ENCODE data around the gene BTBD8.

Gene BTBD8

DNA sequence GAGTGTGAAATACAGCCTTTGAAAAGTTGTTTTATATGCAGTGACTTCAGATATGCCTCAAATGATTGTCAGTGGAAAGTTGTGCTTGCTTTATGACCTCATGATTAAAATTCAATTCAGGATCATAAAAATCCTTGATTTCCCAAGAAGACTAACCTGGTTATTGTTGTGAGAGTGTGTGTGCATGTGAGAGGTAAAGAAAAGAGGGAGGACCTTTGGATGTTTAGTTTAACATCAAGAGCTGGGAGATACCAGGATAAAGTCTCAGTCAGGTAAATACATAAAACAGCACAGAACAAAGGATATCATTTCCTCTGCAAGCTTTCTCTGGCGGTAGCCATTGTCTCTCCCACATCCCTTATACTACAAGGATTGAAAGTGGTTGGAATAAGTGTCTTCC lies 14.4 kb downstream of the BTBD8 start:
- no peak for DNase-seq

DNA sequence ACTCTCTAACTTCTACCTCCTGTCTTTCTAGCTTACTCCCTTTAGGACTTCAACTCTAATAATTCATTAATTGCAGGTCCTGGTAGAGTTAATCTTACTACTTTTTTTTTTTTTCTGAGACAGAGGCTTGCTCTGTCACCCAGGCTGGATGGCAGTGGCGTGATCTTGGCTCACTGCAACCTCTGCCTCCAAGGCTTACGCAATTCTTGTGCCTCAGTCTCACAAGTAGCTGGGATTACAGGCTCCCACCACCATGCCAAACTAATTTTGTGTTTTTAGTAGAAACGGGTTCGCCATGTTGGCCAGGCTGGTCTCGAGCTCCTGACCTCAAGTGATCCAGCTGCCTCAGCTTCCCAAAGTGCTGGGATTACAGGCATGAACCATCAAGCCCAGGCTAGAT lies 15.7 kb downstream of the BTBD8 start:
- no peak for DNase-seq

DNA sequence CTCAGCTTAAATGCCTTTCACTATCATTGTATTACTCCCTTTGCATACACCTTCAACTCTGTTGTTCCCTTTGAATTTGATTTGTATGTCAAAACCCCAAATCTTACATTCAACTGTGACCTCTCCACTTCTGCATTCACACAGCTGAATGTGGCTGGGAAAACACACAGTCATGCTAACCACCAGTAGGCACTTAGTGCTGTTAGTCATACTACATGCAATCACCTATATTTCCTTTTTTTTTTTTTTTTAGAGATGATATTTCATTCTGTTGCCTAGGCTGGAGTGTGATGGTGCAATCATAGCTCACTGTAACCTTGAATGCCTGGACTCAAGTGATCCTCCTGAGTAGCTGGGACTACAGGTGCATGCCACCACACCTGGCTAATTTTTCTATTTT lies 16.2 kb downstream of the BTBD8 start:
- no peak for DNase-seq

DNA sequence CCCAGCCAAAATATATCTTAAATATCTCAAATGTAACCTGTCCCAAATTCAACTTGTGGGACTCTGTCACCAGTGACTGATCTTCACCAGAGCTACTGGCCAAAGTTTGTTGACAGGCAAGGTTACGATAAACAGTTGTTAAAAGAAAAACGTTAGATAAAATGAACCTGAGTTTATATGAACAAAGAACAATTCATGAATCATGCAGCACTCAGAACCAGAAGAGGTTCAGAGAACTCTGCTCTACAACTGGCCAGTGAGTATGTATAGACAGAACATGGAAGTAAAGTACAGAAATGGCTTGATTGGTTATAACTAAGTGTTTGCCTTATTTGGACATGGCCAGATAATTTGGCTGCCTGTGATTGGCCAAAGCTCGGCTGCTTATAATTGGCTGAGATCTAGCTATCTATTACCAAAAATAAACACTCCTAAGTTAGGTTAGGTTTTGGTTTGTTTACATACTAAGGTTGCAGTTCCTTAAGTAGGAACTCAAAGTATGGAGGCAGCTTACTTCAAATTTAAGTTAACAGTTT lies 25.5 kb downstream of the BTBD8 start:
- DNase-seq: no peak

DNA sequence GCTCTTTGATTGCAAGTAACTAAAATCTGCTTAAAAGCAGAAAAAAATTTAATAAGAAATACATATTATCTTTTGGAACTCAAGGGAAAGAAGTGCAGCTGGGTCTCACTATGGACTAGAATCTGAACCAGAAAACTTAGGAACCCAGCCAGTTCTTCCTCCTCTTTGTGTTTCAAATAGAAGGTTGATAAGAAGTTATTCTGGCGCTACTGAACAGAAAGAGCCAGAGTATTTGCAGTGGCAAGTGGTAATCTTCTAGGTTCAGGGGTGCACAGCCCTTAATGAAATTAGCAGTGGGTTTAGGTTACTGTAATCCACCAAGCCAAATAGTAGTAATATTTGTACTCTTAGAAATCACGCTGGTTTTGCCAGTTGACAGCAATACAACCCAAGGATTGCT lies 28.5 kb downstream of the BTBD8 start:
- DNase-seq: no peak

DNA sequence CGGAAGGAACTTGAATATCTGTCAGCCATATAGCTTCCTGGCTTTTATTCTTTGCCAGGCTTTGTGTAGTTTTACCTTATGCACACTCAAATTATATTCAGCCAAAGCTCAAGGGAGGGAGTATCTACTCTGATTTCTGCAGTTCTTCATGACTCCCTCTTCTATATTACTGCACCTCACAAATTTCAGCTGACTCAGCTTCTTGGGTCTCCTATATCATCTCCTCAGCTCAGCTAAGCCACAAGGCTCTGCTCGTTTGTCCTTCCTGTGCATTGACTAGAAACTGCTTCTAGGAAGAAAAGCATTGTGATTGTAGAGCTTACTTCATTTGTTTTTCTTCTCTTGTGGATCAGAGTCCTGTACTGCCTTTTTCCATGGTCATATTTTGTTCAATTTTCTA lies 37.4 kb downstream of the BTBD8 start:
- no peak for DNase-seq

DNA sequence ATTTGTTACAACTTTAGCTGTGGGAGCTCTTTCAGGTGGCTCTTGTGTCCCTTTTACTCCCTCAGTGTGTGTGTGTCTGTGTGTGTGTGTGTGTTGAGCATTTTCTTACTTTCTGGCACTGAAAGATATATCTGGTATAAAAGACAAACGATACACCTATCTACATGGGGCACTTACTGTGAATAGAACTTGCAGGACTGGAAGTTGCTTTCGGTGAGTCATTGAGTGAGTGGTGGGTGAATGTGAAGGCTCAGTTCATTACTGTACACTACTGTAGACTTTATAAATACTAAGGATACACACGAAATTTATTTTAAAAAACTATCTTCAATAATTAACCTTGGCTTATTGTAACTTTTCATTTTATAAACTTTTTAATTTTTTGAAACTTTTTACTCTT lies 38.7 kb downstream of the BTBD8 start:
- DNase-seq: peak; percentile 3

DNA sequence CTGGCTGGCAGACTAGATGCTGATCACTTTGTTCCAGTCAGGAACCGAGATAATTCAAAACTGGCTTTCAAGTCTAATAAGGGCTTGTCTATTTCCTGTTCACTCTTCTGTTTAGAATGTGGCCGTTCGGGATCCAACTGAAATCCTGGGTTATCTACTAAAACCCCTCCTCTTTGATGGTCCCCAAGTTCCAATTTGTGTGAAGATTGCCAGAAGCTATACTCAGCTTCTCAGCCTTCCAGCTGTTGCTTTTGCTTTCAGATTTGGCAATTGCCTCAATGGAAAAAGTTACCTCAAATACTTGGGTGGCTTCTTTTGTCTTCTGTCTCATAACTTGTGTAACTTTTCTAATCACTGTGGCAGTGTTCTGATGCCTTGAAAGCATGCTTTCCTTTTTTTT lies 43.7 kb downstream of the BTBD8 start:
- no peak for DNase-seq

DNA sequence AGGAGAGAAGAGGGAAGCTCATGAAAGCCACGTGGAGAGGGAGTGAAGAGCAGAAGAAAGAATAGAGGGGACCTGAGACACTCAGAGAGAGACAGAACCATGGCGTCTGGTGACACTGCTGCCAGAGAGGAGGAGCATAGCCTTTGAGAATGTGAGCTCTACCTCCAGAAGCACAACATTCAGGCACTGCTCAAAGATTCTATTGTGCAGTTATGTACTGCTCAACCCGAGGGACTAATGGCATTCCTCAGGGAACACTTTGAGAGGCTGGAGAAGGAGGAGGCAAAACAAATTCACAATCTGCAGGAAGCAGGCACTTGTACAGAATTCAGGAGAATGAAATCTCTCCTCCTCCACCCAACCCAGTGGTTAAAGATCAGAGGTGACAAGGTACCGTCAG lies 45.1 kb downstream of the BTBD8 start:
- DNase-seq: no peak

DNA sequence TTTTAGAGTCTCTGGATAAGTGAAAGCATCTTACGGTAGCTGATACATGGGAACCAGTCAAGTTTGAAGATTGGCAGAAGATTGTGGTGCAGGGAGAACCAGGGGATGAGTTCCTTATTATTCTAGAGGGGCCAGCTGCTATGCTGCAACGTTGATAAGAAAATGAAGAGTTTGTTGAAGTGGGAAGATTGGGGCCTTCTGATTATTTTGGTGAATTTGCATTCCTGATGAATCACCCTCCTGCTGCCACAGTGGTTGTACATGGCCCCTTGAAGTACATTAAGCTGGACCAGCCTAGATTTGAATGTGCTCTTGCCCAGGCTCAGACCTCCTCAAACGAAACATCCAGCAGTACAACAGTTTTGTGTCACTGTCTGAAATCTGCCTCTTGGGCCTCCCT lies 45.9 kb downstream of the BTBD8 start:
- no peak for DNase-seq

DNA sequence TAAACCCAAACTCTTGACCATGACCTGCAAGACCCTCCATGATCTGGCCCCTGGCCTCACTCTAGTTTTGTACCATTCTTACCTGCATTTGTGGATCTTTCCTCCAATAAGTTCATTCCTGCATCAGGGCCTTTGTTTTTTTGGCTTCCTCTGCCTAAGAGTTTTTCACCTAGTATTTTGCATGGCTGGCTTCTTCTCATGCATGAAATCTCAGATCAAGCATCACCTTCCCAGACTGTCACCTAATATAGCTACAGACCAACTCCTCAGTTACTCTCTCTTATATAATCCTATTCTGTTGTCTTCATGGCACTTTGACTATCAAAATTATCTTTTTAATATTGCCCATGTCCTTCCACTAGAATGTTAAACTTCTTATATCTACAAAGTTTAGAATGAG lies 54.2 kb downstream of the BTBD8 start:
- DNase-seq: peak; percentile 7

DNA sequence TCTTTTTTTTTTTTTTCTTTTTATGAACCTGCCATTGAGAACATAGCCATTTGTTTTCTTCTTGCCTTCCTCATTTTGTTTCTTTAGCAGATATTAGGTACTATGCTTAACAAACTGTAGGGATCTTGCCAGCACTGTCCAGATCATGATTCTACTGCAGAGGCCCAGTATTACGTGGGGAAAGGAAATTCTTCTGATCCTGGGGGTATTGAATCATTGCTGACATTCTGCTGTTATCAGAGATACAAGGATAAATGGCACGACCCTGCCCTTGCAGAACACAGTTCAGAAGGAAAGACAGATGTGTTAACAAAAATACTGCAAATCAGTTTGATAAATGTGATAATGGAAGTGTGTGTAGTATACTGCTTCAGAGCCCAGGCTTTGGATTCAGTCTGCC lies 56.2 kb downstream of the BTBD8 start:
- no peak for DNase-seq

DNA sequence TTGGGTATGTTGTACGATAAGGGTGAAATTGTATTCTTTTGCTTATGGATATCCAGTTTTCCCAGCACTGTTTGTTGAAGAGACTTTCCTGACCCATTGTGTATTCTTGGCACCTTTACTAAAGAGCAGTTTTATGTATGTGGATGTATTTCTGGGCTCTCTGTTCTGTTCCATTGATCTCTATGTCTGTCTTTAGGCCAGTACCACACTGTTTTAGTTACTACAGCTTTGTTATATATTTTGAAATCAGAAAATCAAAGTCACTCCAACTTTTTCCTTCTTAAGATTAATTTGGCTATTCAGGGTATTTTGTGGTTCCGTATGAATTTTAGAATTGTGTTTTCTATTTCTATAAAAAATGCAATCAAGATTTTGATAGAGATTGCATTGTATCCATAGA lies 74.8 kb downstream of the BTBD8 start:
- no peak for DNase-seq

DNA sequence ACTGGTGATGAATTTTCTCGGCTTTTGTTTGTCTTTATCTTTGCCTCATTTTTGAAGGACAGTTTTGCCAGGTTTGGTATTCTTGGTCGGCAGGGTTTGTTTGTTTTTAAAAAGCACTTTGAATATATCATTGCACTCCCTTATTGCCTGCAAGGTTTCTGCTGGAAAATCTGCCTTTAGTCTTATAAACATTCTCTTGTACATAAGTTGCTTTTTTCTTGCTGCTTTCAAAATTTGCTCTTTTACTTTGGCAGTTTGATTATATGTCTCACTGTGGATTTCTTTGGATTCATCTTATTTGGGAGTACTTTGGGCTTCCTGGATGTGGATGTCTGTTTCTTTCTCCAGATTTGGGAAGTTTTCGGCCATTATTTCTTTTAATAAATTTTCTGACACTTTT lies 79.4 kb downstream of the BTBD8 start:
- DNase-seq: no peak

DNA sequence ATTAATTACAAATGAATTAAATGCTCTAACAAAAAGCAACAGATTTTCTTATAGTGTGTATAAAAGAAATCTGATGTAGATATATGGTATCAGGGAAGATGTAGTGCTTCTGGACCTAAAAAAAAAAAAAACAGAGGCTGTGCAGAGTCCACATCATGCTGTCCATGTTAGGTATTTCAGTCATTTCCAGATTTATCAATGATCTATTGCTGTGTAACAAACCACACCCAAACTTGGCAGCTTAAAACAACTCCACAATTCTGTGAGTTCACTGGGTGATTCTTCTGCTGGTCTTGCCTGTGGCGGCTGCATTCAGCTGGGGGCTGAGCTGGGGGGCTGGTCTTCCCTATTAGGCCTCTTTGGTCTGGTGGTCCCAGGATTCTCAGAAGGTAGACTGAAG lies 85.2 kb downstream of the BTBD8 start:
- no peak for DNase-seq

DNA sequence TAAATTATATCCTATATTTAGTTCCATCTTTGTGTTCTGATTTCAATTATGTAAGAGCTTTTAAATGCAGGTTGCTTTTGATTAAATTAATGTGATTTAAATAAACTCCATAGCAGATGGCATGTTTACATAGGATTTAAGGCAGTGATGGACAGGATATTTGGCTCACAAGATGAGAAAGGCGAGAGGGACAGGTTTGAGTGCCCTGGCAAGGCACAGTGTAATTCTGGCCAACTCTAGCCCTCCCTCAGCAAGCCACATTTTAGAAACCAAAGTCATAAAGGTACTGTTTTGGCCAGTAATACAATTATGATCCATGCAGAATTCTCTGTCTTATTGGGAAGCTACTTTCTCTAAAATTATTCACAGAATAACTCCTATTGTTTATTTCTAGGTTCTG lies 87.0 kb downstream of the BTBD8 start:
- DNase-seq: no peak

DNA sequence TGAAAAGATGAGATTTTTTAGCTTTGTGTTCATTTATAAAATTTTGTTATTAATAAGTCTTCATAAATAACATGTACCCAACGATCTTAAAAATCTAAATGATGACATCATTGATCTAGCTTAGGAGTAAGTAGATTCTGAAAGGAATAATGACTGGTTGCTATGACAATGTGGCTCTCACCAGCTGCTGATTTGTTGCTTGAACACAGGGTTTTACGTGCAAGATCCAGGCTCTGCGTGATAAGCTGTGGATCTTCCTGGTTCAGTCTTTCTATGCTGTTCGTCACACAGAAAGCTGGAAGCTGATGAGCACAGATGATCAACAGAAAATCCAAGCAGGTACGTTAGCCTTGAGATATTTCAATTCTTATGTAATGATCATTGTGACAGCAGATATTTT lies 88.5 kb downstream of the BTBD8 start:
- DNase-seq: no peak

DNA sequence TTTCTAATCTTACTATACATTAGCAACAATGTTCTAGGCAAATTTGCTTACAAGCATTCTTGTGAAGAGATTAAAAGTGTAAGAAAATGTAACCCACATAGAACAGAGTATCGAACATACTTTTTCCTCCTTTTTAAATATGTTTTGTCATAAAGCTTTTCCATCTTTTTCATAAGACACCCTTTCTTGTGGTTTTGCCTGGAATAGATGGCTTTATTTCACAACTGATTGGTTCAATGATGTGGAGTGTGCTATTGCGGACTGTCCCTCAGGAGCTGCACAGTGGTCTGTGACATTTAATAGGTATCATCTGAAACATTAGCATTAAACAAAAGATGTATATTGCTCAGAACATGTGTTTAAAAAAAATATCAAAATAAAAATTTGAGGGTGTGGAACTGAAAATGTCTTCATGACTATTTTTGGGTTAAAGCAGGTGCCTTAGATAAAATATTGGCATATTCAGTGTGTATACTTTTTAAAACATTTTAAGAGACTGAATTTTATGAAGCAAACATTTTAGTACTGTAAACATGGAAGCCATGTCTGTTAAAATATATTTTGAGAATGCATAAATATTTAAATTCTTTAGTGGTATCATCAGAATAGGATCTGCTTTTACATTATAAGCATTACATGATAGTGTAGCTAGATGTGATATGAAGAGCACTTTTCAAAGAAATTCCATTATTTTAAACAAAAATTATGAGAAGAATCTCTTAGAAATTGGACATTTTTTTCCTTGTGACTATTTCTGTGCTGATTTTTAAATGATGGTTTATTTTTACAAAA lies 89.3 kb downstream of the BTBD8 start:
- no peak for DNase-seq

DNA sequence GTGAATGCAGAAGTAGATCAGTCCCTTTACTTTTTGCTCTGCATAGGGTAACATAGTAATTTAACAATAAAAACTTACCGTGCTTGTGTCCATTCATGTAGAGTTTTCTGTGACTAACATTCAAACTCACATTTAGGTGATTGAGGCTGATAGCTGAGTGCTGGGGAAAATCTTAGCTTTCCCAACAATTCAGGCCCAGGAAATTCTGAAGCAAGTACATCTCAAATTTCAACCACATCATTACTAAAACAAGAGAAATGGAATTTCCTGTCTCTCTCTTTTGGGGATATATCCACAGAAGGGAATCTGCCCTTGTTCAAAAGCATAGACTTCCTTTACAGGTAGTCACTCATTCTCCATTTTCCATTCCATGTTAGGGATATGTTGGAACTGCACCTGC lies 104.5 kb downstream of the BTBD8 start:
- peak; percentile 24 for DNase-seq

DNA sequence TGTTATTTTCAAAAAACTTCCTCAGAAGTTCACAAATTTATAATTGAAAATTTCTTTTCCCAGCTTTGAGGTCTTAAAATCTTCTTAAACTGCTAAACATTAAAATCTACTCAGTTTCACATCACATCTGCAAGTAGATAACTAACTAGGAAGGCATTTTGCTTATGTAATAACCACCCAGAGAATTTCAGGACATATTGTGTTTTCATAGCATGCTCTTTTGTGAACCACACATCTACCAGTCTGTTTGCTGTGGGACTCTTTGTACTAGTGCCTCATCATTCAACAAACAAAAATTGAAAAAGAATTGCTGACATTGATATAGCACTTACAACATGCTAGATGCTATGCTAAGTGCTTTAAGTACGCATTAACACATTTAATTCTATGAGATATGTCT lies 105.9 kb downstream of the BTBD8 start:
- no peak for DNase-seq

DNA sequence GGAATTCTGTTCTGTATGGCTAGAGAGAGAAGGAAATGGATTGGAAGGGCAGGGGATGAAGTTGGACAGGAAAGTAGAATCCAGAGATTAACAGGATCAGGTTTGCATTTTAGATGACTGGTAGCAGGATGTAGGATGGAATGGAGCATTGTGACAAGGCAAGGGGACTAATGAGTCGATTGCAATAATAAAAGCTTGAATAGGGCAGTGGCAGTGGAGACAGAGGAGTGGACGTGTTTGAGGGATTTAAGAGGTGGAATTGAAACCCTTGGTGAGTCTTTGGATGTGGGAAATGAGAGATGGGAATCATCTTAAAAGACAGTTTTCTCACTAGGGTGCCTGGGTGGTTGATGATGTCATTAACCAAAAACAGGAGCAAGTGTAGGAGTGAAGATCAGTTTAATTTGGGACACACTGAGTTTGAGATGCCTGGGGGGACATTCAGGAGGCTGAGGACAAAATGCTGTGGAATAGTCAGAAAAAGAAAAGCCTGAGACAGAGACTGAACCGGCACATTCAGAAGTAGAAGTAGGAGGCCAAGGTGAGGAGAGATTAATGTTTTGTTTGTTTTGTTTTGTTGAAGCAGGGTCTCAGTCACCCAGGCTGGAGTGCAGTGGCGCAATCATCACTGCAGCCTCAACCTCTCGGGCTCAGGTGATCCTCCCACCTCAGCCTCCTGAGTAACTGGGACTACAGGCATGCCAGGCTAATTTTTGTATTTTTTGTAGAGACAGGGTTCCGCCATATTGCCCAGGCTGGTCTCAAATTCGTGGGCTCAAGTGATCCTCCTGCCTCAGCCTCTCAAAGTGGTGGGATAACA lies 108.5 kb downstream of the BTBD8 start:
- DNase-seq: no peak

DNA sequence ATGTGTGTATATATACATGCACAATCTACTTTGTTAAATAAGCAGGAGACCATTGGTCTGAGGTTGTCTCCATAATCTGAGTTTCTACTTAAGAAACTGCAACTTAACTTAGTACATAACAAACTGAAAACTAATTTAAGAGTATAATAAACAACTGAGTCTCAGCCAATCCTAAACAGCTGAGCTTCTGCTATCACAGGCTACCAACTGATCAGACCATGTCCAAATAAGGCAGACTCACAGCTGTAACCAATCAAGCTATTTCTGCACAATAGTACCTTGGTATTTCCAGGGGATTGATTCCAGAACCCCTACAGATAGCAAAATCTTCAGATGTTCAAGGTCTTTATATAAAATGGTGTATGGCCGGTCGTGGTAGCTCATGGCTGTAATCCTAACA lies 111.6 kb downstream of the BTBD8 start:
- DNase-seq: no peak

DNA sequence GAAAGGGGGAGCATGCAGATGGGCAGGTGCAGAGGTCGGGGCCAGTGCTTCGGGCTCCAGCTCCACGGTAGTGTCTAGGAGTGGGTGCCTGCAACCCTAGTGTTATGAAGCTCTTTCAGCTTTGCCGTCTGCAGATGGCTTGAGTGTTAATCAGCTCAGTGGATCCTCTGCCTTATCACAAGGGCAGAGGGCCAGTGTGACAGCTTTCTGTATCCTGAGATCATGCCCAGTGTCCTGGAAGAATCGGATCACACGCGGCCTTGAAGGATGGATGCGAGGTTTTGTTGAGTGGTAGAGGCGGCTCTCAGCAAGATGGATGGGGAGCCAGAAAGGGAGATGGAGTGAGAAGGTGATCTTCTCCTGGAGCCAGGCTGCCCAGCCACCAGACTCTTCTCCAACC lies 112.1 kb downstream of the BTBD8 start:
- DNase-seq: no peak

DNA sequence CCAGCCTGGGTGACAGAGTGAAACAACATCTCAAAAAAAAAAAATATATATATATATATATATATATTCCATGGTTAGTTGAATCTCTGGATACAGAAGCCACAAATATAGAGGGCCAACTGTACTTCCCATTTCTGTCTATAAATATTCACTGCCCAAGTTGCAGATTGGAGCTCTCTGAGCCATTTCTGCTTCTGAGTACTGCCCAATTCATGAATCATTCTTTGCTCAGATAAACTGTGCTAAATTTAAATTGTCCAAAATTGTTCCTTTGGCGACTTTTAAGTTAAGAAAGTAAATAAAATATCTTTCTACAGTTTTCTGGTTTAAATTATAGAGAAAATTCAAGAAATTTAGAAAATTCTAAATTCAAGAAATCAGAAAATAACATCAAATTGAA lies 114.4 kb downstream of the BTBD8 start:
- no peak for DNase-seq
